Fibroblast of skin of right biceps (primary cell): ENCODE data around the gene IL34.

Source experiments
- DNase-seq: peaks from one replicate; pipeline ENCODE4 v3.0.0-alpha.2; 2013

Gene IL34

DNA sequence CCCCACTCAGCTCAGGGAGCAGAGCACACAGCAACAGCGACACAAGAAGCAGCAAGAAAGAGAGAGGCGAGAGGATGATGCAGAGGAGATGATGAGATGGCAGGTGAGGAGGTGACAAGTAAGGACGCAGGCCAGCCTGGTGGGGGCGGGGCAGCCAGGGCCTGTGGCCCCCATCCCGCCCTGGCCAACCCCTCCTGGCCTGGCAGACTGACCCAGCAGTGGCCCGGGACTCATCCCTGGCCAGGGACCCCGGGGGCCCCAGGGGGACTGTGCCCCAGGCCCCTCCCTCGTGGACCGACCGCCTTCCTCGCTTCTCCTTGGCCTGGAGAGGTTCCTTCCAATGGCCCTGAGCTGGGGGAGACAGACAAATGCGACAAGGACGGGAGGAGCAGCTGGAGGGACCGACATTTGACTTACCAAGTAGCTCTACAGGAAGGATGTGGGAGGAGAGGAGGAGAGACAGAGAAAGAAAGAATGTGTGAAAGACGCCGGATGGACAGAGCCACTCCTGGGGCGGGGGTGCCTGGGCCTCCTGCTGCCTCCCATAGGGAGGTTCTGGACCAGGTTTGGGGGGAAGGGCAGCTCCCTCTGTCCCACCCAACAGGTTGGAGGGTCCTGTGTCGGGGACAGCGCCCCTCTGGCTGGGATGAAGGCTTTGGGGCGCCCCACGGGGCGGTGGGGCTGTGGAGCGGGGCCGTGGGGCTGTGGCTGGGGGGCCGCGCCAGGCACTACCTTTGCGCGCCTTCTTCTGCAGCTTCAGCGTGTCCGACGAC, 32.7 kb downstream of the IL34 start:
- DNase-seq, result no peak

DNA sequence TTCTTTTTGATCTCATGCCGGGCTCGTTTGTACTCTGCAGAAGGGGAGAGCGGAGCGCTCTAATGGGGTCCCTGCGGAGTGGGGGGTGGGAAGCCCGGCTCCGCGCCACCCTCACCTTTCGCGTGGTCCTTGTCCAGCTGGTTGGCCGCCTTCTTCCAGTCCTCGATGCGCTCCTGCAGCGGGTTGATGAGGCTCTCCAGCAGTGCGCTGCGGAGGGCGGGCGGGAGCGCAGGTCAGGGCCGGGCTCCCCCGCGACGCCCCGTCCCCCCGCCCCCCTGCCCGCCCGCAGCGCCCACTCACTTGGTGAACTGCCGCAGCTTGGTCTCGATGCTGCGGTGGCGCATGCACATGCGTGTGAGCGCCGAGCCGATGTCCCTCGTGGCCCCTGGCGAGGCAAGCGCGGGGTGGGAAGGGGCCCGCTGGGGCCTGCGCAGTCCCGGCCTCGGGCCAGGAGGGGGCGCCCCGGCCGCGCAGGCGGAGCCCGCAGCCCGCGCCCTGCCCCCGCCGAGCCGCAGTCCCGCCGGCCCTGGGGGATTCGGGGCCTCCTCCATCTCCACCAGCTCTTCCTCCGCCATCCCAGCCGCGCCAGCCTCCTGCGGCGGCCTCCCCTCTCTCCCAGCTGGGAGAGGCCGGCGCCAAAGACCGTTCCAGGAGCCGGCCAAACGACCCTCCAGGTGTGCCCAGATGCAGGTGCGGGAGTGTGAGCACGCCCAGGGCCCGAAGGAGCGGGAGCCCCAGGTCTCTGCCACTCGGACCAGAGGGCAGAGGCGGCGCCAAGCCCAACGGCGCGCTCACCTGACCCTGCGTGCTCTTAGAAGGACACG, 33.5 kb downstream of the IL34 start:
- DNase-seq, result peak; percentile 36

DNA sequence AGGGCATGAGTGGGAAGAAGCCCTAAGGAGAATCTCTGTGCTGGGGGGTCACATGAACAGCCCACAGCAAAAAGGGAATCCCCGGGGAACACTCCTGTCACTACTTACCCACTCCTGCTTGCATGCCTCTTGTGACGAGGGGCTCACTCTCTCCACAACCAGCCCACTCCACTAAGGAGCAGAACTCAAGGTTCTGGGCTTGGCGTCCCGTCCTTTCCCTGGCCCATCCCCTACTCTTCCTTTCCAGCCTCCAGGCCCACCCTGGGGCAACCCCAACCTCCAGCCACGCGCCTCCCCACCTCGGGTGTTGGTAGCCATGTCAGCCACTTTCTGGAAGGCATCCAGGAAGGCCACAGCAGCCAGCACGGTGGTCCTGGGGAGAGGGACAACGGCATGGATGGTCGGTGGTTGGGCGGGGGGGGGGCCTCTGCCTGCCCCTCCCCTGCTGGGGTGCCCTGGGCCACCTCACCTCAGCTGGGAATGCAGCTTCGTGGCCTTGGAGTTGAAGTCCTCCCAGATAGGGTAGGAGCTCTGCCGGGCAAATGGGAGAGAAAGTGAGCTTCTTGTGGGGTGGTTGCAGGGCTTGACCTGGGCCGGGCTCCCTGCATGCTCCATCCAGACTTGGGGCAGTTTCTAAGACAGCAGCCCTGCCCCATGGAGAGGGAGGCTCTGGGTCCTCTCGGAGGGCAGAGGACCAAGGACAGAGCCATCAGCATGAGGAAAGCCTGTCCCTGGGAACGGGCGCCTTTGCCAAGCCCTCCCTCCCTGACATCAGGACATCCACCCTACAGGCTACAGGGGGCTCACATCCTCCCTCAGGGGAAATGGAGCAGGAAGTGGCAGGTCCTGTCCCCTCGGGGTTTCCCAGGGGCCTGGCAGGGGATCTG, 34.4 kb downstream of the IL34 start:
- DNase-seq, result no peak

DNA sequence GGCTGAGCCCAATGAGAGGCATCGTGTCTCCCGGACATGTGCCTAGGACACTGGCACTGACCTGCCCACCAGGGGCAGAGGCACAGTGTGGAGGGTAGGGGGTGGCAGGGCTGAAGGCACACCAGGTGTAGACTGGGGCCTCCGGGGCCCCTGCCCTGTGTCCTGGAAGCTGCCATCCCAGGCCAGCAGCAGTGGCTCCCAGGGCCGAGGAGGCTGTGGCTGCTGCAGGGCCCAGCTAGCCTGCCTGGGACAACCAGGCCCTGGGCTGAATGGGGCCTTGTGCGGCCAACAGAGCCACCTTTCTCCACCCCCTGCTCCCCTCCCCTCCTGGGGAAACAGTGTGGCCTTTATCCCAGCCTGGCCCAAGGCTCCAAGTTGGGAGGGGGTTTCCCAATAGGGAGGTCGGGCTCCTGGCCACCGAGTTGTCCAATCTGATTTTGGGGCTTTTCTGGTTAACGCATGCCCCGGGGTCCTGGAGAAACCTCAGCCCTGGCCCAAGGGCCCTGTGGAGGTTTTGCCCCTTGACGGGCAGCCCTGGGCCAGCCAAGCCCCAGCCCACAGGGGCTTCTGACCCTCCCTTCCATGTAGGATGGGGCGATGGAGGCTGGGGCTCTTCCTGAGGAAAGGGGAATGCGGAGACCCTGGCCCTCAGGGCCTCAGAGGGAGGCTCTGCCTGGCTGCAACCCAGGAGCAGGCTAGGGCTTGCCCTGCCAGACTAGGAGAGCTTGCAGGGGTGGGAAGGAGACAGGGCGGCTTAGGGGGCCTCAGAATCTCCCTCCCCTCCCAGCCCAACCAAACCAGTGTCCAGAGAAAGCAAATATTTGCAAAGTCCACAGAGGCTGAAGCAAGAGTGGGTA, 35.3 kb downstream of the IL34 start:
- no peak for DNase-seq

DNA sequence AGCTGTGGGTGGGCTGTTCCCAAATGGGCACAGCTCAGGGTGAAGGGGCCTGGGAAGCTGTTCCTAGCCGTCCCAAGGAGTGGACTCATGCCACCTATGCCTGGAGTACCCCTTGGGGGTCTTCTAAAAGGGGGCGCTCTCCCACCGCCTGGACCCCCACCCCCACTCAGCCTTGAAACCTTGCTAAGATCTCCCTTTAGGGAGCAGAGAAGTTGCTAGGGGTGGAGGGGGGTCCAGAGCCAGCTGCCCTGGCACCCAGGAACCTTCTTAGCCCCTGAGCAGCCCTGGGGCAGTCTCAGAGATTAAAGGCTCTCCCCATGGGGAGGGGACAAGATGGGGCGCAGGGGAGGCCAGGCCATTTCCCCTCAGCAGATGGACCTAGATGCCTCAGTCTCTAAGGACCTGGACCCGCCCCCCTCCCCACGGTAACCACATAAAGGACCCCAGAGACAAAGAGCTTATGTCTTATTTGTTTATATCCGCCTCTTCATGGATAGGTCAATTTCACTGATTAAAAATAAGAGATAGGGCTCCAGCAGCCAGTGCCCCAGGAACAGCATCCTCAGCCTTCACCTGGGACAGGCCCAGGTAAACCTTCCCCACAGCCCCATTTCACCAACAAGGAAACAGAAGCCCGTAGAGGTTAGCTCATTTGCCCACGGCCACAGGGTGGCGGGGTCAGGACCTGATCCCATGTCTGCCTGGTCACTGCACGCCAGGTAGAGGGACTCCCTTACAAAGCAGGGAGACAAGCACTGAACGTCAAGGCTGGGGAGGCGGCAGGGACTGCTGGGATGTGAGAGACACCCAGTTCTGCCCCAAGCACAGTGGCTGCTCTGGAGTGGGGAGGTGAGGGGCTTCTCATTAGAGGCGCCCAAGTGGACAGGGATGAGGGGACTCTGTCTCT, 36.1 kb downstream of the IL34 start:
- DNase-seq, result no peak

DNA sequence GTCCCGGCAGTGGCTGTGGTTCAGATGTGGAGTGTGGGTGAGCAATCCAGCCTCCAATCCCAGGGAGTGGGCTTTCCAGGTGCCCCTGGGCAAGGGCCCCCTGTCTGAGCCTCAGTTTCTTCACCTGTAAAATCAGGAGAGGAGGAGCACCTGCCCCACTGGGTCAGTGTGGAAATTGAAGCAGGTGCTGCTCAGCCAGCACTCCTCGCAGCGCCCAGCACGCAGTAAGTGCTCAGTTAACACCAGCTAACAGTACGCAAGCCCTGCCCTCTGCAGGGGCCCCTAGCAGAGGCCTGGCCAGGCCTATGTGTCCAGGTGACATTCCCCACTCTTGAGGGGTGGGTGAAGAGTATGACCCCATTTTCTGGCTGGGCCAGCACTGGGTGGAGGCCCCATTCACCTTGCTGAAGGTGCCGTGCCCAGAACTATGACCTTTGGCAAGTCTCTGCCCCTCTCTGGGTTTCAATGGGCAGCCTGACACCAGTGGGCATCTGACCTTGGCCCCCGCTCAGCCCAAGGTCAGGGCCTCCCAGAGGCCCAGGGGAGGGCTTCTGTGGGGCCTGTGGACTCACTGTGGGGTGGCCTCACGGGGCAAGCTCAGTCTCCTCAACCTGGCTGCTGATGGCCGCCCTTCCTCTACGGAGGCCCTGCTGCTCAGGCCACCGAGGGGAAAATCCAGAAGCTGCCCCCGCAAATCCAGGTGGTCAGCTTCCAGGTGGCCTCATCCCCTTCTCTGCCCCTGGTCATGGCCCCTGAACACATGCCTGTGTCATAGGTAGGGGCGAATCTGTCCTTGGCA, 37.0 kb downstream of the IL34 start:
- no peak for DNase-seq

DNA sequence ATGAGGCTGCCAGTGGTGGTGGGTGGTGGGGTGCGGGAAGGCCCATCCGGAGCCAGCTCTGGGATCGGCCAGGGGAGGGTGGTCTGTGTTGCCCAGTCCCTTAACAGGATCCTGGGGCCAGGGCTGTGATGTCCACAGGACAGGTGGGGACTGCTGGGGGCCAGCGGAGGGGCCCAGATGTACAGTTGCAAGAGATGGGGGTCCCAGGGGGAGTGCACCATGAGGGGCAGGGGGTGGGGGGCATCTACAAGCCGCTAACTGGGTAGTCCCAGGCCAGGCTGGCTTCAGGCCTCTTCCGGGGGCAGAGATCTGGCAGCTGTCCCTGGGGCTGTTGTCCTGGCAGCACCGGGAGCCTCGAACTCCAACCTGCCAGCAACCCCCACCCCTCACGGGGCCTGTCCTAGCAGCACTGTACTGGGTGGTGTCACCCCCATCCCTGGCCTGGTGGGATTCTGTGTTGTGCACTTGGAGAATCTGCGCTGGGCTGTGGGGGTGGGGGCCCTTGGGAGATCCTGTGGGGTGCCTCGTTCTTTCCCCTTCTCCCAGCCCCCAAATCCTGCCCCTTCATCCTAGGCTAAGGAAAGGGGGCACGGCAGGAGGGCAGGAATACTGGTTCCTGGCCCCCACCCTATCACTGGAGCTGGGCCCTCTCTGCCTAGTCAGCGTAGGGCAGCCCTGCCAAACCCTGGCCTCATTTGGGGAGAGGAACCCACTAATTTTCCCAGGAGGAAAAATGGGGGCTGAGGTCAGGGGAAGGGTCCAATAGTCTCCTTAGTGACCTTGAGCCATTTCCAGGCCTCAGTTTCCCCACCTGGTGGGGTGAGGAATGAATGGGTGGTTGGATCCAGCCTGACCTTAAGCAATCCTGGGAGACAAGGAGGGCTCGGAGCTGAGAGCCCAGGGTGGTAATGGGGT, 38.0 kb downstream of the IL34 start:
- DNase-seq, result no peak

DNA sequence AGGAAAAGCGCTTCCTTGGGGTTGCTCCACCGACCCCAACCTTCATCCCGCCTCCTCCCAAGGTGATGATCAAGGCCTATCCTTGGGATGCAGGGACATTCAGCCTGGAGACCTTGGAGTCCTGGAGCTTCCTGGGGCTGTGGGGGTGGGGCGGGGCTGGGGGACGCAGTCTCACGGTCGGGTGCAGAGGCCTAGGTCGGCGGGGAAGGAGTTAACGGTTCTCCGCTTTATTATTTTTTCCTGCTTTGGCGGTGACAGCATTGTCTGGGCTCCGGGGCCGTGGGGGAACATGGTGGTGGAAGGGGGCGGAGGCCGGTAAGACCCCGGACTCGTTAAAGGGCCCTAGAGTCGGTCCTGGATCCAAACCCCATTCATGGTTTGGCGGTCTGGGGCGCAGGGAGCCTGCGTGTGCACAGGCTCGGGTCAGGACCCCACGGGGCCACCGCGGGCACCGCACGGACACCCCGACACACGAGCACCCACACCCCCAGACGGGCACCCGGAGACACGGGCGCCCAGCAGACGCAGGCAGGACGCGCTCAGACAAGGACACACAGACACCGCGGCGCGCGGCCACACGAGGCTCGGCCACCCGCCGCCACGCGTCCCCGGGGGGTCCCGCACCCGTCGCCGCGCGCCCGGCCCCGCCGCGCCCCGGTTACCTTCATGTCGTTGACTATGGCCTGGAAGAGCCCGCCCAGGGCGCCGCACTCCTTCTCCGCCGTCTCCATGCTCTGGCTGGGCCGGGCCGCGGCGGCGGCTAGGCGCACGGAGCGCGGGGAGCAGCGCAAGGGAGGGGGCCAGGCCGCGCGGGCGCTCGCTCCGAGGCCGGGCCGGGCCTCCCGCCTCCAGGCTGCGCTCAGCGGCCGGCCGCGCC, 38.9 kb downstream of the IL34 start:
- no peak for DNase-seq

DNA sequence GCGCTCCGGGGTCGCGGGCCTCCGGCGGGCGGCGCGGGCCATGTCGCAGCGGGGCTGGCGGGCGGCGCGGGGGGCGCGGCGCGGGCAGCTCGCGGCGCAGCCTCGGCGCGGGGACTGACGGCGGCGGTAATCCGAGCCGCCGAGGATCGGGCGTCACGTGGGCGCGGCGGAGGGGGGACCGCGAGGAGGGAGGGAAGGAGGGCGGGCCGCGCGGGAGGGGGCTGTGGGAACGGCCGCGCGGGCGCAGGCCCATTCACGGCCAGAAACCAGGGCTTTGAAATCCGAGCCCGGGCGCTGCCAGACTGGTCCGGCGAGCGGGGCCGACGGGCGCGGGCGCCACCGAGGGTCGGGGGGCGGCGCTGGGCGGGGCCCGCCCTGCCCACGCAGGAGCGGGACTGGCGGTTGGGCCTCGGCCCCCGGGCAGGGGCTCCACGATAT, 39.6 kb downstream of the IL34 start, which contains the start of gene MTSS2:
Gene MTSS2, minus strand, starts transcription at position 116 of the 438 bp plus-strand sequence. CDS start 262 bp downstream, outside the sequence.
- peak; percentile 87 for DNase-seq

DNA sequence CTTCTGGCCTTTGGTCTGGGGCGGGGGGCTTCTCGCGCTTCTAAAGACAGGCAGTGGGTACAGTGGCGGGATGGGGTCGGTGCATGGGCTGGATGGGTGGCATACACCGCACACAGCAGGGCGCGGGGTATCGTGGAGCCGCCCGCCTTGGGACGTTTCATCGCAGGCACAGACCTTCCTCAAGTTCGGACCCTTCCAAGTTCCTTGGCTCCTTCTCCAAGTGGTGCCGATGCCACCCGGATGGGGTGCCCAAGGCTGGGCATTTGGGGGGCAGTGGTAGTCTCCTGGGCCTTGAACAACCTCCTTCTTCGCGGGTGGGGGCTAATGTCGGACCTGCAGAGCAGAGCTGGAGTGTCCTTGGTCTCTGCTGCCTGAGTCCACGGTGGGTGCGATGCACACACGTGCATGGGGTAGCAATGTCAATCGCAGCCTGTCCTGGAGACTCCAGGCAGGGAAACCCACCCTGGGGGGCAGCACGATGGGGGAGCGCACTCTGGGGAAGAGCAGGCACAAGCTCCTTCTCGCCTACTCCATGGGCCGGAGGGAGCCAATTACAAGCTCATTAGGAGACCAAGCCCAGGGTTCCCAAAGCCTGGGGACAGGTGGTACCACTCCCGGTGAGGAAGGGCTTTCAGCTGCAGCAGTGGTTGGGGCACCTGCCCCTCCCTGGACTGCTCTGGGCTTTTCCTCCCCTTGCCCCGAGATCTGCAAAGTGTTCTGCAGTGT, 40.2 kb downstream of the IL34 start:
- DNase-seq, result no peak

DNA sequence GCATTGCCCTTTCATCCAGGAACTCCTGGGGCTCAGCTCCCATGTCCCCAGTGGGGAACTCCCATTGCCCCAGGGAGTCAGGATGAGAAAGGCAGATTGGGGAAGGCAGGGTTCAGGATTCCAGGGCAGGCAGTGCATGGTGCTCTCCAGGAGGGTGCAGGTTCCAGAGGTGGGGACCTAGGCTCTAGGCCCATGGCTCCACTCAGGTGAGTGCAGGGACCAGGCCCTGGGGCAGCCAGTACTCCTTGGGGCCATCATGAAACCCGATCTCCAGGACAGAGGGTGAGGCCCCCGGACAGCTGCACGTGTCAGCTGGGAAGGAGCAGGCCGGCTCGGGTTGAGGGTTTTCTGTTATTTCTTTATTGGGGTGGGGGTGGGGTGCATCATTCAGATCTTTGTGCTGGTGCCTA, 40.7 kb downstream of the IL34 start:
- no peak for DNase-seq

DNA sequence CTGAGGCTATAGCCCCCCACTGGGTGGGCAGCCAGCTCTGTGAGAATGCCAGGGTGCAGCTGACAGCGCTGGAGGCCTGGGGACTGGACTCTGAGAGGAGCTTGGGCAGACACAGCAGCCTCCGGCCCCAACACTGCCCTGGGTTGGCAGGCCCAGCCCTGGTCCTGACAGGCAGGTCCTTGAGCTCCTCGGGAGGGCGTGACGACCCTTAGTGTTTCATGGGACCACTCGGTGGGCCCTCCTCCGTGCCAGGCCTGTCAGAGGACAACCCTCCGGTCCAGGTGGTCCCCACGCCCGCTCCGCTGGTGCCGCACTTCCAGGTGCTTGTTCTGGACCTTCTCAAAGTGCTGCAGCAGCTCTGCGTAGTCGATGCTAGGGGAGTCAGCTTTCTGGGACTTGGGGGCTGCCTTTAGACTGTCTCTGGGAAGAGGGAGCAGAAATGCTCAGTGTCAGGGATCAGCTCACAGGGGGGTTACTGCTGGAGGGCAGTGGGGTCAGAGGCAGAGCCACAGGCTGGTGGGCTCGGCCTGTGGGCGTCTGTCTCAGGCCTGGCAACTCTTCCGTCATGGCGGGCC, 41.4 kb downstream of the IL34 start:
- no peak for DNase-seq

DNA sequence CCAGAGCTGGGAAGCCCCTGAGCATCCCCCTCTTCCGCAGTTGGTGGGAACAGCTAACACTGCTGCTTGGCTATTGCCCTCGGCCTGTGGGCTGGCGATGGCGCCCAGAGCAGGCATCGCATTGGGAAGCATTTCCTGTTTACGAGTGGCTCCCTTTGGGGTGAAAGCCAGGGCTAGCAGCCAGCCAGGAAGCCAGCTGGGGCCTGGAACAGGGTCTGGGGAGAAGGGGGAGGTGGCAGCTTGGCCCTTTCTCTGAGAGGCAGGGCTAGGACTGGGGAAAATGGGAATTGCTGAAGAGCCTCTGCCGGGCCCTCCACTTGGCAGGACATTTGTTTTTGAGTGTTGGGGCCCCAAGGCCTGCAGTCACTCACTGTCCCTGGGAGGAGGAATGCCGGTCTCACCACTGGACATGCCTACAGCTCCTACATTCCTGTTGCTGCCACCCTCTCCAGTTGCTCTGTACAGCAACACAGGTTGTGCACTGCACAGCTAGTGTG, 41.9 kb downstream of the IL34 start:
- DNase-seq, result peak; percentile 41

DNA sequence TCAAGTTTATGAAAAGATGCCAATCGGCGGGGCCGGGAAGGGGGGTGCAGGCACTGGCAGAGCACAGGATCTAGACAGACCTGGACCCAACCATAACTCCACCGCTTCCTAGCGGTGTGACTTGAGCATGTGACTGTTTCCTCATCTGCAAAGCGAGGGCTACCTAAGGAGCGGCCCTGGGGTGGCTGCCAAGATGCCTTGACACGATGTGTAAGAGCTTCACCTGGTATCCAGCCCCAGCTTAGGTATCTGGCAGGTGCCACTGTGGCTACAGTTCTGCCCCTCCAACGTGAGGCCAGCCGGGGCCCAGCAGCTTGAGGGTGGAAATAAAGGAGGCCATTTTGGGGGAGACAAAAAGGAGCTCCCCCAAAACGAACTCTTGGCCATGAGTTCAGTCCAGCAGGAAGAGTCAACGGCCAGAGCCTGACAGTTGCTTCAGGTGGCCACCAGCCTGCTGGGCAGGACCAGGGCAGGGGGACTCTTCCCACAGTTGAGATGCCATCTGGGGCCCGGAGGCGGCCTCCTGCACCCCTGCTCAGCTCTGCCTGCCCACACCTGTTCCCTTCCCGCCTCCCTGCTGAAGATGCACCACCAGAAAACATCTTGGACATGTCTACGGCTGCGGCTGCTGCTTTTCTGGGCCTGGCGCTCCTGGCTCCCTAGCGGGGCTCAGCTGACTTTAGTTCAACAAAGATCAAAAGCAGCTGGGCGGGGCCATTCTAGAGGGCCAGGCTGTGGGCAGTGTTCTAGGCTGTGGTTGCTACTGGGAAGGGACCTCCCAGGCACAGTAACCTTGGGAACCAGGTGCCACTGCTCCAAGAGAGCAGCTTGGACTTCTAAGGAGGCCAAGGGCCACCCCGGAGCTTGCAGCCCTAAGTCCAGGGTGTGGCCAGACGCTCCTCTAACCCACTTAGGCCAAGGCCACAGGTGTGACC, 42.9 kb downstream of the IL34 start:
- no peak for DNase-seq
